GM12872 (cell line): ENCODE data around the gene GLIS2.

Experiments used
- TF ChIP-seq, protein P1 (sequence below): IDR thresholded peaks from 3 replicates; pipeline ENCODE4 v1.5.1; 2011; ENCODE audit warnings: low read depth, mild to moderate bottlenecking, low read length, moderate library complexity; ENCODE audit not compliant: insufficient read depth

The GLIS2 gene

DNA sequence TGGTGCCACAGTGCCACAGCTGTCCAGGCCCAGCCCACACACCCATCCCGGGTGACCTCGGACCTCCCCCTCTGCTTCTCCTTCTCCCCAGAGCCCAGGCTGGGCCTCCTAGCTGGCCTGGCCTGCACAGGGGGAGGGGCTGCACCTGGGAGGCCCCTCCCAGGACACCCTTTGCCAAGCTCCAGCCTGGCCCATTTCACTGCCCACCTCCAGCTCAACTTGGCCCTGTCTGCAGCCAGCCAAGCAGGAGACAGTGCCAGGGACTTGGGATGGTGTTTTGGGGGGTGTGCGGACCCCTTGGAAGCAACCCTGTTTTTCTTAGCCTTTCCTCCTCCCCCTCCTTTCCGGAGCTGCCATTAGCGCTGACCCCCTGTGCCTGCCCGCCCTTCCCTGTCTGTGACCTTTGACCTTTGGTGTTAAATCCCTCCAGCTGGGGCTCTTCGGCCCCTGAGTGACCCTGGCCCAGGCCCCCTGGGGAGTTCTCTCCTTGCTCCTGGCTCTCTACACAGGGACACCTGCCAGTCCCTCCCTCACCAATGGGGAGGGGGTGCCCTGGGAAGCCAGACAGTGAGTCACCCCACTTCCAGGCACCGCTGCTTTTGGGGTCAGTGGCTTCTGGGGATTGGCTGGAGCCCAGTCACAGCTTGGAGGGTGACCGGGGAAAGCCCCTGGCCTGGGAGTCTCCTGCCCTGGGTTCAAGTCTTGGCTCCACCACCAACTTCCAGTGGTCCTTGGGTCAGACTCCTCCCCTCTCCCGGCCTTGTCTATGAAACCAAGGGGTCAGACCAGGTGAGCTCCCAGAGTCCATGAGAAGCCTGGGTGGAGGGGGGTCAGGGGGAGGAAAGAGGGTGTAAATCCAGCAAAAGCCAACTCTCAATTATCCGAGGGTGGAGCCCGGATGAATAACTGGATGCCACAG lies 1.9 kb downstream of the GLIS2 start:
- TF ChIP-seq, protein P1, sequence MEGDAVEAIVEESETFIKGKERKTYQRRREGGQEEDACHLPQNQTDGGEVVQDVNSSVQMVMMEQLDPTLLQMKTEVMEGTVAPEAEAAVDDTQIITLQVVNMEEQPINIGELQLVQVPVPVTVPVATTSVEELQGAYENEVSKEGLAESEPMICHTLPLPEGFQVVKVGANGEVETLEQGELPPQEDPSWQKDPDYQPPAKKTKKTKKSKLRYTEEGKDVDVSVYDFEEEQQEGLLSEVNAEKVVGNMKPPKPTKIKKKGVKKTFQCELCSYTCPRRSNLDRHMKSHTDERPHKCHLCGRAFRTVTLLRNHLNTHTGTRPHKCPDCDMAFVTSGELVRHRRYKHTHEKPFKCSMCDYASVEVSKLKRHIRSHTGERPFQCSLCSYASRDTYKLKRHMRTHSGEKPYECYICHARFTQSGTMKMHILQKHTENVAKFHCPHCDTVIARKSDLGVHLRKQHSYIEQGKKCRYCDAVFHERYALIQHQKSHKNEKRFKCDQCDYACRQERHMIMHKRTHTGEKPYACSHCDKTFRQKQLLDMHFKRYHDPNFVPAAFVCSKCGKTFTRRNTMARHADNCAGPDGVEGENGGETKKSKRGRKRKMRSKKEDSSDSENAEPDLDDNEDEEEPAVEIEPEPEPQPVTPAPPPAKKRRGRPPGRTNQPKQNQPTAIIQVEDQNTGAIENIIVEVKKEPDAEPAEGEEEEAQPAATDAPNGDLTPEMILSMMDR = no peak

DNA sequence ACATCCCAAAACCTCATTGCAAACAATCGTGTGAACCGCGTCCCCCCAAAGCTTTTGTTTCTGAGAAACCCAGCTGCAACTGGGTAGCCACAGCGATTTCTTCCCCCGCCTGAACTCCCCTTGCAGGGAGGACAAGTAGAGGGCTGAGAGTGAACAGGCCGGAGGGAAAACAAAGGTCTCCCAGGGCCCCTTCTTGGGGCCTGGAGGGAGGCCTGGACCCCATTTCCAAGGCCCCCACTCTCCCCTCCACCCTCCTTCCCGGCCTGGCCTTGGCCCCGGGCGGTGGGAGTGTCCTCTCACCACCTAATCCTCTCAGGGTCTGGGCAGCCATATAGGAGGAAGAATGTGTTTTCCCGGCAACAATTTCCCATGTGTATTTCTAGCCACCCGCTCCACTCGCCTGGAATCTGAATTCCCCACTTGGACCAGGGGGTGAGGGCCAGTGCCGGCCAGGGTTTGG lies 2.6 kb downstream of the GLIS2 start:
- TF ChIP-seq, protein P1 = no peak

DNA sequence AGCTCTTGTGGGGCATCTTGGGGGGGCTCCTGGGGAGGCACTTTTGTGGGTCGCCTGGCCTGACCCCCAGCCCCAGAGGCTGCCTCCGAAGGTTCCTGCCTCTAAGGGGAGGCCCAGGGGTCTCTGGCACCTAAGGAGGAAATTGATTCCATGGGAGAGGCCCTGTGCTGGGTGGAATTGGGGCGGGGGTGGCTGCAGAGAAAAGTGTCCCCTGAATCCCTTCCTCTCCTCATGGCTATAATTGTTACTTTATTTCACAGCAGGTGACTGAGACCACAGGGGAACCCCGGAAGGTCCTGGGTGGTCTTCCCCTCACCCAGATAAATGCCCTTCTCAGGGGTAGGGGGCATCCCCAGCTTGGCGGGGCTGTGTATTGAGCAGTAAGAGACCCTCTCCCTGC lies 3.1 kb downstream of the GLIS2 start:
- TF ChIP-seq, protein P1 = no peak

DNA sequence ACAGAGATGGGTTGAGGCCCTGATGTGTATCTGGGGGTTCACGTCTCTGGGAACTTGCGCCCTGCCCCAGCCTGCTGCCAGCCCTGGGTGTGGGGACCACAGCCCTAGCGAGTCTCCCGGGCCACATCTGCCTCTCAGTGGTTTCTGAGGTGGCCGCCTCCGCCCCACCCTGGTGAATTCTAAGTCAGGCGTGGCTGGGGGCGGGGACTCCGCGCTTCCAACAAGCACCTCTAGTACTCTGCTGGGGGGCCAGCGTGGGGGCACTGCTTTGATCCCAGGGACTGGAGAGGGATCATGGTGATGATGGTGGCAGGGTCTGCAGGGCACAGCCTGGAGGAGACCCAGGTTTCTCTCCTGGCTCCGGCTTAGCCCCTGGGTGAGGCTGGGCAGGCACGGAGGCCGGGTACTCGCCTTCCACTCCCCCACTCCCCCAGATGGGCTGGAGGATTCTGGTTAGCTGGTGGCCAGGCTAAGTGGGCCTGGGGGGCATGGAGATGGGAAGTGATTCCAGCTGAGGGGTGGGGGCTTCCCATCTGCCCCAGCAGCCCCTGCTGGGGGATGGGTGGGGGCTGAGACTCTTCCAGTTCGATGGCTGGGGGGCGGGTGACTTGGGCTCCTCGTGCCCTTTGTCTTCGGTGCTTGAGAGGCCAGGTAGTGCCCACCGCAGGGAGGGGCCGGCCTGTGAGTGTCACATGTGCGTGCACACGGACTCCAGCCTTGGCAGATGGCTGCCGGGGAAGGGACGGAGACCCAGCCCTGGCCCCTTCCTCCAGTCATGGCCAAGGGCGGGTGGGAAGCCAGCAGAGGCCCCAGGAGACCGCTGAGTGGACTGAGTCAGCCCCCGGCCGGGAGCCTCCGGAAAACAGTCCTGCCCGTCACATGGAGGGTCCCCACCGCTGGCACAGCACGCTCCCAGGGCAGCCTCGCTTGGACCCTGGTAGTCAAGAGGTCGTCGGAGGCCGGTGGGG lies 3.9 kb downstream of the GLIS2 start:
- TF ChIP-seq, protein P1 = no peak

DNA sequence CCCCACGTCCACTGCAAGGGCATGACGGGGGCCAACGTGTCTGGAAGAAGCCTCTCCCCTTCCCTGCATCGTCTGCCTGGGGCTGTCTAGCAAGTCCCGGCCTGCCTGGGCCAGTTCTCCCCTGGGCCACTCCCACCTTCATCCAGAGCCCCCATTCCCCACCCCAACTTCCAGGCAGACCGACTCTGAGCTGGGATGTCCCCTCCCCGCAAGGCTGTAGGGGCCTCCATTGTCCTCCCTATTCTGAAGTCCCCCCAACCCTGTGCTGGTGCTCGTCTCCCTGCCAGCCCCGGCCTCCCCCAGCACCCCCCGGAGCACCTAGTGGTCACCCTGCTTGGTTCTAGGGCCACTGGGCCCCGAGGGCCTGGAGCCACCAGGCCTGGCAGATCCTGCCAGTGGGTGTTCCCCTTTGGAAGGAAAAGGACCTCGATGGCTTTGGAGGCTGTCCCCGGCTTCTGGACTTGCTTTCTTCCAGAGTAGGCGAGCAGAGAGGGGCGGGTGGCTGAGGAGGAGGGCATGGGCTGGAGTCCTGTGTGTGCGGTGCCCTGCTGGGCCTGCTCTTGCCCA lies 4.8 kb downstream of the GLIS2 start:
- TF ChIP-seq, protein P1 = no peak

DNA sequence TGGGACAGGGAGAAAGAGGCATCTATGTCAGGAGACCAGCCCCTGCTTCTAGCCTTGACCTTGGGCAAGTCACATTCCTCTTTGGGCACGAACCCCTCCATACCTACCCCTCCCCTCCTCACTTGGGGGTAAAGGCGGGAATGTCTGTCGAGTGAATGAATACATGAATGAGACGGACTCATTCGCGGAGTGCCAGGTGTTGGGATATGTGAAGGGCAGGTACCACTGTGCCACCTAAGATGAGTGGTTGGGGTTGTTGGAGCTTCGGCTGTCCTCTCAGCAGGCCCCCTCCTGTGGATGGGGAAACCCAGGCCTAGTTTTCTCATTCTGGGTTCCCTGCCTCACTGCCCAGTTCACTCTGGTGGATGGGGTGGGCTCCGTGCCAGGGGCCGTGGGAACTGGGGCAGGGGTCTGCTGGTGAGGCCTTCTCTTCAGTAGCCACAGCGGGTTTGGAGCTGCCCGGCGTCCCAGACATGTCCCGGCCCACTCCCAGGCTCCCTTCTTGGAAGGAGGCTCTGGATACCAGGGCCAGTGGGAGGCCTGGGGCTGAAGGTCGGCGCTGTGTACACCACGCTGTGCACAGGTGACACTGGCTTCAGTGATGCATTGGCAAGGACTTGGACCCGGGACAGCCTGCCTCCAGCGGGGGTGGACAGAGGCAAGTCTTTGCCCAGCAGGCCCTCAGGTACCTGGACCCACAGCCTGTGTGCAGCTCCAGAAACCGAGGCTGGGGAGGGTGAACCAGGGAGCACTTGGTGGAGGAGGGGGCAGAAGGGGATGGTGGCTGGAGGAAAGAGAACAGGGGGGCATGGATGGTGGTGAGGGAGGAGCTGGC lies 5.6 kb downstream of the GLIS2 start:
- TF ChIP-seq, protein P1 = no peak
